Stimulated activated CD8-positive, alpha-beta memory T cell treated with anti-CD3 and anti-CD28 coated beads, Interleukin-7, amount 100 ng/mL, for 4 hours (primary cell): ENCODE measurements around the gene ERP44.
A peak's percentile ranks its signal among the peaks of the same experiment; 100 is the strongest.
"Not testable (repeated sequence)": the region's sequence is repeated elsewhere in the genome, so short reads cannot be mapped to it uniquely, and the experiment has no call there.

Source experiments
- DNase-seq, 2 donors: peaks; one replicate each; pipeline ENCODE4 v3.0.0-alpha.2; 2020; ENCODE audit warnings: low read depth in 2 of 2

The ERP44 gene

DNA sequence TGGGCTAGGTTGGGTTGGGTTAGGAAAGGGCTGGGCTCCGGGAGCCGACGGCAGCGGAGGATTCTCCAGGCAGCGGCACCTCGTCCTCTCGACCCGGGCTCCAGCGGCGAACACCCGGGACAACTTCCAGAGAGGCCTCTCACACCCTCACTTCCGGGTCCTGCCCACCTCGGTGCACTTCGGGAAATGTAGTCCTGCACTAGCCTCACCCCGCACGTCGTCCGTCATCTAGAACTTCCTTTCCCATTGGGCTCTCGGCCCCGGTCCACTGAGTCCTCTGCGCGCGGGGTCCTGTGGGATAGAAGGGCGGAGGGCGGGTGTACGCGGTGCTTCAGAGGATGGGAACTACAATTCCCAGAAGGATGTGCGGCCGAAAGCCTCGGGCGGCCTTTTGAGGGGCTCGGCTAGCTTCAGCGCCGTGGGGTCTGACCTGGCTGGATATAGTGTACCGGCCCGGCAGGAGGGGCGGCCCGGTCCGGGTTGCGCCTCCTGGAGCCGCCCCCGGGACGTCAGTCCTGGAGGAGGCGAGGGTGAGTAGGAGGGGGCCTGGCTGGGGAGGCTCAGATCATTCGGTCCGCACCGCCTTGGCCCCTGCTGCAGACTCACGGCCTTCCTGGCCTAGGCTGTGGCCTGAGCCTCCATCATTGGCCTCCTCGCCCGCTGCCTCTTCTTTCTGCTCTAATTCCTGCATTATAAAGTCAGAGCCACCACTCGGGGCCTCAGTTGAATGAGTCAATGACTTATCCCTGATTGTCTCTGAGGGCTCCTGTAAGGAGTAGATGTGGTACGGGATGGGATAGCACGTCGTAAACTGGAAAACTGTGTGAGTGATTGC lies at the start of gene ERP44, which contains the start of gene INVS:
Gene ERP44 (minus strand): TSS at position 114 of the 835 bp plus-strand sequence. CDS start 160 bp downstream, outside the sequence.
Gene INVS (plus strand): TSS at position 357 of the 835 bp plus-strand sequence. CDS start 5,279 bp downstream, outside the sequence.
- DNase-seq = peak; percentile 96 to 97

- DNase-seq = not testable (repeated sequence)
Observed at GRCh38 chr9:100145976-100146375, 47.2 kb upstream of the ERP44 start.

DNA sequence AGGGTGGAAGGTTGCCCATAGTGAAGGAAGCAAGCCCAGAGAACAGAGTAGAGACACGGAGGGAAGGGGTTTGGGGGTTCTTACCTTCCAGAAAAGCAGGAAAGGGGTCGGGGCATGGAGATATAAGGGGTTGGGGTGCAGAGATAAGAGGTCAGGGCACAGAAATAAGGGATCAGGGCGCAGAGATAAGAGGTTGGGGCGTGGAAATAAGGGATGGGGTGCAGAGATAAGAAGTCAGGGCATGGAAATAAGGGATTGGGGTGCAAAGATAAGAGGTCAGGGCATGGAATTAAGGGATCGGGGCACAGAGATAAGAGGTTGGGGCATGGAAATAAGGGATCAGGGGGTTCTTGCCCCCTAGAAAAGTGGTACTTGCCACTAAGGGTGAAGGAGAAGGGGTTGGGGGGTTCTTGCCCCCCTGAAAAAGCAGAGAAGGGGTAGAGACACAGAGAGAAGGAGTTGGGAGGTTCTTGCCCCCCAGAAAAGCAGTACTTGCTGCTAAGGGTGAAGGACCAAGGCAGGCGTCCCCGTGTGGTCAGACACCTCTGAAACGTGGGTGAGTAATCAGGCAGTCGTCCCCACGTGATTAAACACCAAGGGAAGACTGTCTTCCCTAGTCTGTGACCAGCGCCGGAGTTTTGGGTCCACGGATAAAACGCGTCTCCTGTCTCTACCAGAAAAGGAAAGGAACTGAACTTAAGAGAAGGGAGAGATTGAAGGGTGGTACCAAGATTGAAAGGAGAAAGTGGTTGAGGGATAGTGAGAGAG lies 46.6 kb upstream of the ERP44 start:
- not testable (repeated sequence) for DNase-seq

DNA sequence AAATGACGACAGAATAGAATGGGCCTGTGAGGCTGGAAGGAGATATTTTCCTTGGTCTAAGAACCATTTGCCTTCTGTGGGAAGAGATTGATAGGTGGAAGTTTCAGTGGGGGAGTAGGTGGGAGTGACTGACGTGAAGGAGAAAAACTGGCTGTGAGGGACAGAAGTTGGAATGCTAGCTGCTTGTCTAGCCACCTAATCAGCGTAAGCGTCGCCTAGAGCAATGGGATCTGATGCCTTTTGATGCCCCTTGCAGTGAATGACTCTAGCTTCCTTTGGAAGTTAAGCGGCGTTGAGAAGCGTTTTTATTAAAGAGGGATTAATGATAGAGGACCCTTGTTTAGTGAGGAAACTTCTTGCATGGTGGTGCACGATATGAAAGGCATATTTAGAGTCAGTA lies 43.1 kb upstream of the ERP44 start:
- not testable (repeated sequence) for DNase-seq

DNA sequence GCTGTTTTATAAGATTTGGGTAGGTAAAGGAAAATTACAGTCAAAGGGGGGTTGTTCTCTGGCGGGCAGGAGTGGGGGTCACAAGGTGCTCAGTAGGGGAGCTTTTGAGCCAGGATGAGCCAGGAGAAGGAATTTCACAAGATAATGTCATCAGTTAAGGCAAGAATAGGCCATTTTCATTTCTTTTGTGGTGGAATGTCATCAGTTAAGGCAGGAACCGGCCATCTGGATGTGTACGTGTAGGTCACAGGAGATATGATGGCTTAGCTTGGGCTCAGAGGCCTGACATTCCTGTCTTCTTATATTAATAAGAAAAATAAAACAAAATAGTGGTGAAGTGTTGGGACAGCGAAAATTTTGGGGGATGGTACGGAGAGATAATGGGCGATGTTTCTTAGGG lies 41.5 kb upstream of the ERP44 start:
- not testable (repeated sequence) for DNase-seq

- DNase-seq = not testable (repeated sequence)
Observed at GRCh38 chr9:100136799-100137198, 38.0 kb upstream of the ERP44 start.

GRCh38 chr9:100134731-100135130 lies 35.9 kb upstream of the ERP44 start:
- no peak for DNase-seq

DNA sequence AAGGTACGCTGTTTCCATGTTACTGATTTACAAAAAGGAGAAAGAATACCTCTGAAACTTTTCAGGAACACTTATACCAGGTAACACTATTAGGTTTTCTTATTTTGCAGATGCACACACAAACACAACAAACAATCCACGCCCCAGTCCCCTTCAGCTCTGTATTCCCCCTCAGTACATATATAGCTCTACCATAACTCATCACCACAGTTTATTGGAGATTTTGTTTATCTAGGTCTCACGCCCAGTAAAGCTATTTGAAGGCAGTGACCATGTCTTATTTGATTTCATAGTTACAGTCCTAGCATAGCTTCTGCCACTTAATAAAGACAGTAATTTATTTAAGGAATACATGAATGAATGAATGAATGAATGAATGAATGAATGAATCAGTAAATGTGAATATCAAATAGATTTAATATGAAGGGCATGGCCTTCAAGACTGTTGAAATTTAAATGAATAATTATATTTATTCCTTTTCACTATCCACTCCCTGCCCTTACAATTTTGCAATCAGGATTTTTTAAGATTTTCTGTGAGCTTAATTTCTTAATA lies 33.2 kb upstream of the ERP44 start:
- no peak for DNase-seq

DNA sequence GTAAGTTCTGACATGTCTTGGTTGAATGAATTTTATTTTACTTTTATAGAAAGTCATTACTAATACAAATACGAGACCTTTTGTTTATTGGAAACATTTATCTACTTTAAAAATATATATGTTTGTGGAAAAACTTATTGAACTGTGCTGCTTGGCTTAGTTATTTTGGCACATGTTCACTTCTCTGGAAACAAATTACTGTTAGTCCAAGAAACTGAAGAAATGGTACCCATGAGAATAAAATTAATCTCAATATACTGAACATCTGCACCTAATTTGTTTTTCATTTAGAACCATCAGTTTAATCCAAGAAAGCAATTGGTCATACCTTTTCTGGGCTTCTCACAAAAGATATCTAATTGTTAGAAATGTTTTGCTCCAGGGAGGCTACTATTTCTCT lies 32.4 kb upstream of the ERP44 start:
- DNase-seq = no peak

- no peak for DNase-seq
Observed at GRCh38 chr9:100129772-100130171, 31.0 kb upstream of the ERP44 start.

DNA sequence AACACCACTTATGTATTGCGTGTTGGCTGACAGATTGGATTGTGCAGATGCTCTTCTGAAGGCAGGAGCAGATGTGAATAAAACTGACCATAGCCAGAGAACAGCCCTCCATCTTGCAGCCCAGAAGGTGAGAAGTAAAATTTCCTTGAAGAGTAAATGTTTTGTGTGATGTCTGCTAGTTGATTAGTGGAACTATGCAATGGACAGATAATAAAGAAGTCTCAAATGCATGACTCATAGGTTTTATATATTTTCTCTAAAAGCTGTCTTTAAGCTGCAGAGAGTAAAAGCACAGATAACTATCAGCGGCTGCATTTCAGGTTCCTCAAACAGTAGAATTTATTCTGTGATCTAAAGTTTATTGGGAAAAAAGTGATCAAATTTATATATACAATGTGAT lies 27.6 kb upstream of the ERP44 start:
- no peak for DNase-seq

DNA sequence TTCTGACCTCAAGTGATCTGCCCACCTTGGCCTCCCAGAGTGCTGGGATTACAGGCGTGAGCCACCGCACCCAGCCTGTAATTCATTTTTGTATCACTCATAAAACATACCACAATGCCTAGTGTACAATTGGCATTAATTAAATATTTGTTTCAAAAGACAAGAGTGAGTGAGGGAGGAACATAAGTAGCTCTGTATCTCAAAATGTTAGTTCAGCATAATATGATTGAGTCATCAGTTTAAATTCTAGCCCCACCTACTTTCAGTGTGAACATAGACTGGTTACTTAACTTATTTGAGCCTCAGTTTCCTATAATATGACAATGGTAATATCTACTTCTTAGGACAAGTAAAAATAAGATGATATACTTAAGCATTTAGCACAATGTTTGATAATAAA lies 27.1 kb upstream of the ERP44 start:
- DNase-seq = no peak

GRCh38 chr9:100125236-100125635 lies 26.4 kb upstream of the ERP44 start:
- no peak for DNase-seq

GRCh38 chr9:100120286-100120685 lies 21.5 kb upstream of the ERP44 start:
- no peak for DNase-seq

DNA sequence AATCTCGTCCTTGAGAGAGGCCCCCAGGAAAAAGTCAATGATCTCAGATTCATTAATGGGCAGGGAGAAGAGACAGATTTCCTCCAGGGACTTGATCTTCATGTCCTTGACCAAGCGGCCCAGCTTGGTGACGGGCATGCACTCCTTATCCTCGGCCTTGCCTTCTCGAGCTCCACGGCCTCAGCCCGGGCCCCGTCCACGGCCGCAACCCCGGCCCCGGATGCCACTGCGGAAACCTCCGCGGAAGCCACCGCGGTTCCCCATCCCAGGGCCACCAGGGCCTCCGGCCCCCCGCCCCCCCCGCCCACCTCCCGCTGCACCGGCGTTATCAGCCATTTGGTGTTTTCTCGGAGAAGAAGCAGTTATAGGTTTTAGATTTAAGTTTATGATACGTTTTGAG lies 18.5 kb upstream of the ERP44 start:
- no peak for DNase-seq

GRCh38 chr9:100112677-100113336 lies 14.0 kb upstream of the ERP44 start:
- no peak for DNase-seq

DNA sequence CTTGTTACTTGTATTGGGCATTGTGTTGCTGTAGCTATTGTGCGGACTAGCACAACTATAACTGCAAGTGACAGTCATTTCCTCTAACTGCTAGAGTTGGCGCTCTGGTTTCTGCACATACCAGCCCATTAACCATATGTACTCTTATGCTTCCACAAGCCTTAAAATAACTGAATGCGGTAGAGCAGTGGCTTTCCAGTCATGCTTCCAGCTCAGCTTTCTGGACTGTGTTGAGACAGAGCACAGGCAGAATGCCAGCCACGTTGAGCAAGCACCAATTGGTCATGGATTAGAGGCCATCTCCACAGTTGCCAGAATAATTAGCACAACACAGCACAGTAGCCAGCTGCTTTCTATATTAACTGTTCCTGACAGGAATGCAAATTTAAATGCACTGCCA lies 12.4 kb upstream of the ERP44 start:
- no peak for DNase-seq

DNA sequence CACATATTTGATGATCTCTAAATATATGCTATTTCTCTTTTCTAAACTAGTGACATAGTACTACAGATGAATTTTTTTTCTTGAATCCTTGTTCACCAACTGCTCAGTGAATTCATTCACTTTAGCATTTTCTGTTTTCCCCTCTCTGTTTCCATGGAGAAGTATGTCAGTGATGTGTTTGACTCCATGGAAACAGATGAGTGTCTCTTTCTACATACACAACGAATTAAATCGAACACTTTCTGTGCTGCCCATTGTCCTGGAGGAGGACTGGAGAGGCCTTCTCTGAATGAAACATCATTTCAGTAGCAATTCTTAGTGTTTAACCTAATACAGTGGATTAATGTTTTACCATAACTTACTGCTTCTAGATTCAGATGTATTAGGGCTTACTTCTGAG lies 9.8 kb upstream of the ERP44 start:
- DNase-seq = no peak

DNA sequence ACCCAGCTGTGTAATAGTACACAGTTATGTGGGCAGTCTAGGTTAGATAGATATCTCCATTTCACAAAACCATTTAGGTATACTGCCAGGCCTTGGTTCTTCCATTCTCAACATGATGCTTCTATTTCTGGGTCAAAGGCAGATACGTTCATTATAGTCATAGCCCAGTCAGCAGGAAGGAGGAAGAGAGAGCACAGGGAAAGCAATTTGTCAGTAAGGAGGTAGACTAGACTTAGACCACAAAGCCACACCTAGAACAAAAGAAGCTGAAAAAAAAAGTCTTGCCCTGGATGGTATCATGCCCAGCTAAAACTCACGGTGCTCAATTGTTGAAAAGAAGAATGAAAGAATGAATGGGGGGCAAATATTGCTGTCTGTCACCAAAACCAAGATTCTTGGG lies 7.8 kb upstream of the ERP44 start:
- DNase-seq = no peak

DNA sequence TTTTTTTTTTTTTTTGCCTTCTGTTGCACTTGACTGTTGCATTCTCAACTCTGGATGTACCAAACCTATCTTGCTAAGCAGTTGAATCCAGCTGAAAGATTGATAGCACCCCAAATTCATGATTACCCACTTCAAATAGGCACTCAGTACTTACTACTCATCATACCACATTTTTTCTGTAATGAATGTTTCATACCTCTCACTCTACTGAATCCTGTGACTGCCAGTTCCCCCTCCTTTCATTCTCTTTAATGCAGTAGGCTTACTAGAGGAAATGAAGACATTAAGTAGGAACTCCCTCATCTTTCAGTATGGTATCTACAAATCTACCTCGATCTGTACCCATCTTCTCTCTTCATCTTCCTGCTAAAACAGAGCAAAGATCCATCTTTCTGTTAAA lies 7.1 kb upstream of the ERP44 start:
- DNase-seq = no peak

- no peak for DNase-seq
Observed at GRCh38 chr9:100104314-100104713, 5.5 kb upstream of the ERP44 start.

- no peak for DNase-seq
Observed at GRCh38 chr9:100101608-100102007, 2.8 kb upstream of the ERP44 start.
